Ureter (tissue), 1 donor: ENCODE results near the gene KRT37. TPM values are rescaled to one million over a fixed set of nuclear protein-coding genes. Genes with fewer than 3 reads are reported as not detected.
A peak's percentile ranks its signal among the peaks of the same experiment; 100 is the strongest.
"Not testable (repeated sequence)": the region's sequence is repeated elsewhere in the genome, so short reads cannot be mapped to it uniquely, and the experiment has no call there.

Experiments used
- DNase-seq: peaks from one replicate; pipeline ENCODE4 v3.0.0-alpha.2; 2020; ENCODE audit warnings: low spot score
- total RNA-seq: library from RNA; stranded (reverse); gene quantifications from one replicate; pipeline ENCODE4 v1.2.4, GENCODE V29; 2023
- donor health status: DM: yes; HTN: yes; CAD: no.

Gene KRT37
- total RNA-seq, 1 donor from 2014 or later, result not detected

DNA sequence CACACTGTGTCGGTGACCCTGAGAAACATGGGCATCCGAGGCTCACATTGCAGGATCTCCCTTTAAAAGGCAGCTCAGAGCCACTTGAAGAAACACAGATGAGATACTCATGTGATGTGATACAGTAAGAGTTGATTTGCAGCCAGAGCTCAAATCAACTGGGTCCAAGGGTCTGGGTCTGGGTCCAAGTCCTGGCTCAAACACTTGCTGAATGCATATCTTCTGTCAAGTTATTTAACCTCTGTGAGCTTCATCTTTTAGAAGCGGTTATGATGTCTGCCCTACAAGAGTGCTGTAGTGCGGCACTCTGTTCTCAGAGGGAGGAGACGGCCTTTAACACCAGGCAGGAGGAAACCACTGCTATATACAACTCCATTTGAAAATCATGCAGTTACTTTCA, 10.0 kb upstream of the KRT37 start:
- no peak for DNase-seq

DNA sequence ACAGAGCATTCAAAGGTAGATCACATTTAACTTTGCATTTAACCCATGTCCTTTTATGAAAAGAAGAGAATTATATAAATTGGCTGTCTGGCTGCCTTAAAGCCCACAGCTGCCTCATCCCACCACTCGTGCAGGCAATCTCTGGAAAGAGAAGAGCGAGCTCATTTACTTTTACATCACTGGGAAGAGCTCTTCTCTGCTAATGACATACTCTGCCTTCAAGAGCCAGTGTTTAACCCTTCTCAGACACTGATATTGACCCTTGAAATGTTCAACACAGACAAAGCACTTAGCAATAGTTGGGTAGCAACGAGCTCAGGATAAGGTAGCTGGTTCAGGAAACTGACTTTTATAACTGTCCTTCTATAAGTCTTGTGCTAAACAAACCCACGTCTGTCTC, 9.6 kb upstream of the KRT37 start:
- DNase-seq, result no peak

- no peak for DNase-seq
These were observed 9.2 kb upstream of the KRT37 start for GRCh38 chr17:41433586-41433985.

- DNase-seq, result not testable (repeated sequence)
These were observed 6.0 kb upstream of the KRT37 start for GRCh38 chr17:41430376-41430775.

- DNase-seq, result no peak
These were observed 5.3 kb upstream of the KRT37 start for GRCh38 chr17:41429667-41430066.

DNA sequence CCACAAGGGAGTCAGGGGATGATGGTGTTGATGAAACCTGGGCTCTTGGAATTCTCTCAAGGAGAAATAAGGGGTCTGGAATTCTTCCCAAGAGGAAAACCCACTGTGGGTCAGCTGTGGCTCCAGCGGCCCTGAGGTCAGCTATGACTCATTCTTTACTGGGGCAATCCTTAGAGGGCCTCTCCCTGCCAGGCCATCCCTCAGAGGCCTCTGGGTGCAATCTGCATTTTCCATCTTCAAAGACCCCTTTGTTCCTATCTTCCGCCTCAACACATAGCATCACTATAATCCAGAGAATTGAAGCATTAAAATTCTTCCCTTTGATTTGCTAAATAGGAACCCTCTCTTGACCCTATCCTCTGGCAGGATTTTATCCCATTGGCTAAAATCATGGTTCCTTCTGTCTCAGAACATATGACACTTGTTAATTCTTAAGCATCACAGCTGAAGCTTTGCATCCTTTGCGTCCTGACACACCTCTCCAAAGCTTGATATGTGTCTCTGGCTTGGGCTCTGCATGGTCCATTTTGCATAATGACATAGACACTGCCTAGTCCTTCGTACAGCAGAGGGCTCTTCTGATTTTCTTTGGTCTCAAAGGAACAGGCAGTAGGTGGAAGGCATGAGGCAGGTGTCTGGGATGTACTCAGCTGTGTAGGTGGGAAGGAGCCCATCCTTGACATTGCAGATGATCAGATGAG, 4.4 kb upstream of the KRT37 start:
- DNase-seq, result no peak

DNA sequence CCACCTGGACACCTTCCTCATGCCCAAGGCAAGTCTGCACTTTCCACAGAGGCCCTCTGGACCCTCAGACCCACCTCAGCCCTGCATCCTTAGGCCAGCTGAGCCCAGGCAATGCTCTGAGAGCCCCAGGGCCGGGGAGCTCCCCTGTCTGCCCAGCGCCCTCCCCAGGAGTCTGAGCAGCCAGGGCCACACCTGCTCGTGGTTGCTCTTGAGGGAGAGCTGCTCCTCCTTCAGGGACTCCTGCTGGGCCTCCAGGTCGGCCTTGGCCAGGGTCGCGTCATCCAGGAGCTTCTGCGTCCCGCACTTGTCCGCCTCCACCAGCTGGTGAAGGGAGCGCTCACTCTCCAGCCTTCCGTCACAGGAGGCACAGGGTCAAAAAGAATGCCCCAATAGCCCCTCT, 1.8 kb downstream of the KRT37 start:
- not testable (repeated sequence) for DNase-seq

DNA sequence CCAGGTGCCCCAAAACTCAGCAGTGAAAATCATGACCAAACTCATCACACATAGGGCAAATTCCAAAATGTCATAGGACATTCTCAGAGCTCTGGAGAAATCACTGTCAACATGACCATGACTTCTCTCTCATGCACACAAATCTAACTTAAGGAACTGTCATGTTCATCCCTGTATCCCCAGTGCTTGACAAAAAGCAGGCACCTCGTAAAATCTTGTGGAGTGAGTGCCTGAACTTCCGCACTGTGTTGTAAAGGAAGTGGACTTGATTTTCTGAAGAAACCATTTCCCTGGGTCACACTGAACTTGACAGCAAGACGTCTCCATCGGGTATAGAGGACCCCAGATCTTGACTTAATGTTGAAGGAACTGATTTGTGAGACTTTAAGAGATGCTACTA, 2.8 kb downstream of the KRT37 start:
- DNase-seq, result no peak

GRCh38 chr17:41421116-41421515, 3.3 kb downstream of the KRT37 start:
- DNase-seq, result peak; percentile 52

- no peak for DNase-seq
These were observed 4.3 kb downstream of the KRT37 start for GRCh38 chr17:41420134-41420533.

GRCh38 chr17:41419716-41420115, 4.7 kb downstream of the KRT37 start:
- DNase-seq, result no peak

- DNase-seq, result no peak
These were observed 6.1 kb downstream of the KRT37 start for GRCh38 chr17:41418116-41418860.

- DNase-seq, result no peak
These were observed 6.8 kb downstream of the KRT37 start for GRCh38 chr17:41417576-41418015.

GRCh38 chr17:41417127-41417526, 7.3 kb downstream of the KRT37 start:
- no peak for DNase-seq

DNA sequence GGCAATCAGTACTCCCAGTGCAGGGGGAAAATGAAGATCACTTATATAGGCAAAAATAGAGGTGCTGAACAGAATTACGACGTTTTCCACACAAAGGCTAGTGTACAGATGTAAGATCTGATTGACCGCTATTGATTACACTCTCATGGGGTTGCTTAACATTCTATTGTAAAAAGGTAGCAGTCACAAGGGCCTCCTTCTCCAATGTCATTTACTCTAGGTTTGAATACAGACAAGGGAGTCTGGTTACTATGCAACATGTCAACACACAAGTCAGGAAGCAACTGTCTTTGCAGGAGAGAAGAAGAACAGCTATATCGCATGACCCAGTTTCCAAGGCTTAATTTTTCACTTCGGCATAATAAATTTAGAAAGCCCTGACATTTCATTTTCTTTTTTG, 7.9 kb downstream of the KRT37 start:
- no peak for DNase-seq

DNA sequence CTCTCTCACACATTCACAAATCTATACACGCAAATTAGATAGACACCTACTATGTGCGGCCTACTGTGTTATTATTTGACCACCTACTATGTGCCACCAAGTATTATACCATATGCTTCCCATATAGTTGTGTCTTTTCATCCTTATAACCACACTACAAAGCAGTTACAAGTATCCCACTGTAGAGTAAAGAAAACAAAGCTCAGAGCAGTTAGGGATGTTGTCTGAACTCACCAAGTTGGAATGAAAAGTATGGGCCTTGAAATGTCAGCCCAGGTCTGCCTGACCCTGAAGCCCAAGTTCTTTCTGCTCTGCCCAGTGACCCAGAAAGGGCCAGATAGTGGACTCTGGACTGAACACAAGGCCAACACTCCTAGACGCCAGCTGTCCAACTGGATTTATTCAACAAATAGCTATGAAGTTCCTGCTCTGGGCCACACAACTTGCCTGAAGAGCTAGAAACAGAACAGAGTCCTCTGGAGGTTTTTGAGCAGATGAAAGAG, 8.5 kb downstream of the KRT37 start:
- no peak for DNase-seq

- no peak for DNase-seq
These were observed 9.0 kb downstream of the KRT37 start for GRCh38 chr17:41415411-41415810.

DNA sequence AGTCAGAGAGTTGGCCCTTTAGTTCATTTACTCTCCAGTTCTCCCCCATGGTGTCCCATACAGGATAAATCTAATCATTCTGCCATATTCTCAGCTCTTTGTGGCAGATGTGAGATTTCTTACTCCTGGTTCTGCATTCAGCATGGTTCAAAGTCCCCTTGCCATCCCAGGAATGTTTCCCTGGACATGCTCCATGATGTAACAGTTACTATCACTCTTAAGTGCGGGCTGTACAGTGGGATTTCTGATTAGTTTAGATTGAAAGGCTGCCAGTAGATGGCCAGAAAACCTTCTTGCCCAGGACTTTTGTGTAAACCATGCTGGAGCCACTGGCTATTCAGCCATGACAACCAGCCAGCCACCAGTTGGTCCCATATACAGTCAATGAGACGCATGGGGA, 10.4 kb downstream of the KRT37 start:
- DNase-seq, result no peak

DNA sequence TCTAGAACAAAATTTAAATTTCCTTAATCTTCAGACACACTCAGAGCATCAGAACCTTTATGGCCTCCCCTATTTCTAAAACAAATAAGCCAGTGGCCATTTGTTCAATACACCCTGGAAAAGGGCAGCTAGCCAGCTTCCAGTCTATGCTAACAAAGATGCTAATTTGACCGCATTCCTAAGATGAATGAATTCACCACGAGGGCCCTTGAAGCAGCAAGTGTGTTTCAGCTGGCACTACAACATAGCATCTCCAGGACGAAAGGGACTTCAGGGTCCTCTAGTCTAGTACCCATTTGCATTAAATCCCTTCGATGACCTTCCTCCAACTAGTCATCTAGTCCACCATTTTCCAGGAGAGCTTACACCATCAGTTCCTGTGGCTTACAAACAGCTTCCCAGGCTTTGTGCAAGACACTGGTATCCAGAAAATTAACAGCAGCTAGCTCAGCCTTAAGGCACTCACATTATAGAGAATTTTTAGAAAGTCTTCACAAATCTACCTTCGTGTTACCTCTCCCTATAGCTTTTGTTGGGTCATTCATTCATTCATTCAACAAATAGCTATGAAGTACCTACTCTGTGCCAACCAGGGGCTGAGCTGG, 10.9 kb downstream of the KRT37 start:
- no peak for DNase-seq

DNA sequence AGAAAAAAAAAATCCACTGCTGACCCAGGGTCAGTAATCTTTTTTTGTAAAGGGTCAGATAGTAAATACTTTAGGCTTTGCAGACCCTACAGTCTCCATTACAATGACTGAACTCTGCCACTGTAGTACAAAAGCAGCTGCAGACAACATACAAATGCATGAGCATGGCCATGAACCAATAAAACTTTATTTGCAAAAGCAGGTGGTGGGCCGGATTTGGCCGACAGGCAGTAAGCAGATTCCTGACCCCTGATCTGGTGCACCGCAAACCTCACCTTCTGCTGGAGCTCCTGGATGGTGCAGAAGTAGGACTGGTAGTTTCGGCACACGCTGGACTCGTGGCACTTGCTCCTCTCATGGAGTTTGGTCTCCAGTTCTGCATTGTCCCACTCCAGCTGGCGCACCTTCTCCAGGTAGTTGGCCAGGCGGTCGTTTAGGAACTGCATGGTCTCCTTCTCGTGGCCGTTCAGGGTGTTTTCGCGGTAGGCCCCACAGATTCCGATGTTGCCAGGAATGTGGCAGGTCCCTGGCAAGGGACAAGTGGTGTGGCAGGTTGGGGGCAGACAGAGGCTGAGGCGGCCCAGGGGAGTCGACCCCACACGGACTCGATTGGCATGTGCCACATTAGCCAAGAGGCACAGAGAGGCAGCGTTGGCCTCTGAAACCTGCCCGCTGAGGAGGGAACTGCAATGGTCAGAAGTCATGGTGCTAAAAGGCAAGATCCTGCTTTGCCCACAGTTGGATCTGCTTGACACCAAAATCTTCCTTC, 13.1 kb downstream of the KRT37 start:
- DNase-seq, result no peak

DNA sequence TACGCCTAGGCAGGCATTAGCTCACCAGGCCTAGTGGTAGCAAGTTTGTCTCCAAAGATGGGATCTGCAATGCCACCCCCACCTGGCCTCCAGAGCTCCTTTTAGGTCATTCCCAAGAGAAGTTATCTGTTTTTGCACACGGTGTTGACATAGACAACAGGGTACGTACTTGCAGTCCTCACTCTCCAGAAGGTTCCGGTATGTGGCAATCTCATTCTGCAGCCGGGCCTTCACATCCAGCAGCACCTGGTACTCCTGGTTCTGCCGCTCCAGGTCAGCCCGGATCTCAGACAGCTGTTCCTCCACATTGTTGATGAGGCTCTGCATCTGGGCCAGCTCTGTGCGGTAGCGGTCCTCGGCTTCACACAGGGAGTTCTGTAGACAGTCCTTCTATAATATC, 17.2 kb downstream of the KRT37 start:
- DNase-seq, result no peak

- no peak for DNase-seq
These were observed 18.2 kb downstream of the KRT37 start for GRCh38 chr17:41406205-41406604.
